Right lung (tissue), 5 donors: ENCODE results near the gene SRBD1. TPM values are rescaled to one million over a fixed set of nuclear protein-coding genes. Genes with fewer than 3 reads are reported as not detected.

Experiments used
- DNase-seq, 2 donors: peaks; one replicate each; pipeline ENCODE4 v3.0.0-alpha.2; 2013
- polyA plus RNA-seq, 5 donors: library from polyadenylated mRNA; unstranded; fragments of 120-200 nt; gene quantifications; one replicate each; pipeline versions ENCODE4 v1.2.1 to v1.2.3, GENCODE V29; 2013; ENCODE audit warnings: inconsistent platforms in 1 of 5, low replicate concordance in 1 of 5; ENCODE audit not compliant: insufficient read length in 5 of 5, insufficient read depth in 1 of 5

The SRBD1 gene
- polyA plus RNA-seq, 5 donors: 14.7 to 20.3 (median 18.0) TPM

GRCh38 chr2:45470531-45470930 lies 140.5 kb downstream of the SRBD1 start:
- DNase-seq: no peak

- peak; percentile 19 to 25 for DNase-seq
Observed at GRCh38 chr2:45469314-45470099, 141.6 kb downstream of the SRBD1 start.

- DNase-seq: no peak
Observed at GRCh38 chr2:45468279-45468678, 142.8 kb downstream of the SRBD1 start.

- DNase-seq: no peak
Observed at GRCh38 chr2:45466053-45466452, 145.0 kb downstream of the SRBD1 start.

- DNase-seq: no peak
Observed at GRCh38 chr2:45460825-45461224, 150.2 kb downstream of the SRBD1 start.

GRCh38 chr2:45459860-45460259 lies 151.2 kb downstream of the SRBD1 start:
- DNase-seq: no peak

GRCh38 chr2:45458909-45459563 lies 152.0 kb downstream of the SRBD1 start:
- DNase-seq: peak; percentile 24 to 51

GRCh38 chr2:45457211-45457945 lies 153.7 kb downstream of the SRBD1 start:
- DNase-seq: no peak

- peak in 1 of 2 donors; percentile 21 for DNase-seq
Observed at GRCh38 chr2:45452866-45453265, 158.2 kb downstream of the SRBD1 start.

GRCh38 chr2:45450634-45451033 lies 160.4 kb downstream of the SRBD1 start:
- peak in 1 of 2 donors; percentile 5 for DNase-seq

GRCh38 chr2:45448217-45448616 lies 162.8 kb downstream of the SRBD1 start:
- no peak for DNase-seq

- no peak for DNase-seq
Observed at GRCh38 chr2:45446016-45446415, 165.1 kb downstream of the SRBD1 start.

GRCh38 chr2:45445037-45445436 lies 166.0 kb downstream of the SRBD1 start:
- DNase-seq: no peak

GRCh38 chr2:45443012-45443411 lies 168.1 kb downstream of the SRBD1 start:
- no peak for DNase-seq

GRCh38 chr2:45442026-45442425 lies 169.0 kb downstream of the SRBD1 start:
- no peak for DNase-seq

- no peak for DNase-seq
Observed at GRCh38 chr2:45441571-45441970, 169.5 kb downstream of the SRBD1 start.

GRCh38 chr2:45439788-45440773 lies 171.0 kb downstream of the SRBD1 start:
- DNase-seq: no peak

- no peak for DNase-seq
Observed at GRCh38 chr2:45438872-45439665, 172.0 kb downstream of the SRBD1 start.

- DNase-seq: no peak
Observed at GRCh38 chr2:45436456-45436855, 174.6 kb downstream of the SRBD1 start.

GRCh38 chr2:45435316-45435715 lies 175.8 kb downstream of the SRBD1 start:
- no peak for DNase-seq

GRCh38 chr2:45433363-45433762 lies 177.7 kb downstream of the SRBD1 start:
- DNase-seq: no peak
